ENCODE data around the gene CREB3L1. TPM values are rescaled to one million over a fixed set of nuclear protein-coding genes. Genes with fewer than 3 reads are reported as not detected.

Gene CREB3L1
- total RNA-seq, 1 donor from 2014 or later, result 40.9 TPM

DNA sequence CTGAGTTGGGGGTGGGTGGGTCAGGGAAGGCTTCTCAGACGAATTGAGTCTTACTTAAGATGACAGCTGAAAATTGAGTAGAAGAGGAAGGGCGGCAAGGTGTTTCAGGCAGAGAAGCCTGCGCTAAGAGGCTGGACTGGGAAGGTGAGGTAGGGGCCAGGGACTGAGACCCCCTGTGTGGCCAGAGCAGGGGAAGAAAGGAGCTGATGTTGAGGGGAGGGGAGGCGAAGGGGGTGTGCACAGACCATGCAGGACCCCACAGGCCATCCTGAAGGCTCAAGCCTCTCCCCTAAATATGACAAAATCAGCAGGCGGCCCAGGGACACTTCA is 40.6 kb upstream of the CREB3L1 start:
- Histone ChIP-seq H3K36me3 (no peaks in the 10 kb centered on the region), H3K27ac (replicated peaks) (peak overlapping the region; percentile 96), H3K27me3 (ENCODE audit: low read depth) (no peaks in the 10 kb centered on the region), H3K4me1 (peaks cover 32% of the 10 kb centered on the region), H3K4me3 (peak overlapping the region; percentile 70), H3K9me3 (replicated peaks) (peaks cover 11% of the 10 kb centered on the region)
- TF ChIP-seq, protein P1, sequence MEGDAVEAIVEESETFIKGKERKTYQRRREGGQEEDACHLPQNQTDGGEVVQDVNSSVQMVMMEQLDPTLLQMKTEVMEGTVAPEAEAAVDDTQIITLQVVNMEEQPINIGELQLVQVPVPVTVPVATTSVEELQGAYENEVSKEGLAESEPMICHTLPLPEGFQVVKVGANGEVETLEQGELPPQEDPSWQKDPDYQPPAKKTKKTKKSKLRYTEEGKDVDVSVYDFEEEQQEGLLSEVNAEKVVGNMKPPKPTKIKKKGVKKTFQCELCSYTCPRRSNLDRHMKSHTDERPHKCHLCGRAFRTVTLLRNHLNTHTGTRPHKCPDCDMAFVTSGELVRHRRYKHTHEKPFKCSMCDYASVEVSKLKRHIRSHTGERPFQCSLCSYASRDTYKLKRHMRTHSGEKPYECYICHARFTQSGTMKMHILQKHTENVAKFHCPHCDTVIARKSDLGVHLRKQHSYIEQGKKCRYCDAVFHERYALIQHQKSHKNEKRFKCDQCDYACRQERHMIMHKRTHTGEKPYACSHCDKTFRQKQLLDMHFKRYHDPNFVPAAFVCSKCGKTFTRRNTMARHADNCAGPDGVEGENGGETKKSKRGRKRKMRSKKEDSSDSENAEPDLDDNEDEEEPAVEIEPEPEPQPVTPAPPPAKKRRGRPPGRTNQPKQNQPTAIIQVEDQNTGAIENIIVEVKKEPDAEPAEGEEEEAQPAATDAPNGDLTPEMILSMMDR (IDR thresholded peaks at IDR 0.05; ENCODE audit: borderline replicate concordance), result no peak
- intact Hi-C loops (cut with micrococcal nuclease), result no loop called here
- no peak for DNase-seq

DNA sequence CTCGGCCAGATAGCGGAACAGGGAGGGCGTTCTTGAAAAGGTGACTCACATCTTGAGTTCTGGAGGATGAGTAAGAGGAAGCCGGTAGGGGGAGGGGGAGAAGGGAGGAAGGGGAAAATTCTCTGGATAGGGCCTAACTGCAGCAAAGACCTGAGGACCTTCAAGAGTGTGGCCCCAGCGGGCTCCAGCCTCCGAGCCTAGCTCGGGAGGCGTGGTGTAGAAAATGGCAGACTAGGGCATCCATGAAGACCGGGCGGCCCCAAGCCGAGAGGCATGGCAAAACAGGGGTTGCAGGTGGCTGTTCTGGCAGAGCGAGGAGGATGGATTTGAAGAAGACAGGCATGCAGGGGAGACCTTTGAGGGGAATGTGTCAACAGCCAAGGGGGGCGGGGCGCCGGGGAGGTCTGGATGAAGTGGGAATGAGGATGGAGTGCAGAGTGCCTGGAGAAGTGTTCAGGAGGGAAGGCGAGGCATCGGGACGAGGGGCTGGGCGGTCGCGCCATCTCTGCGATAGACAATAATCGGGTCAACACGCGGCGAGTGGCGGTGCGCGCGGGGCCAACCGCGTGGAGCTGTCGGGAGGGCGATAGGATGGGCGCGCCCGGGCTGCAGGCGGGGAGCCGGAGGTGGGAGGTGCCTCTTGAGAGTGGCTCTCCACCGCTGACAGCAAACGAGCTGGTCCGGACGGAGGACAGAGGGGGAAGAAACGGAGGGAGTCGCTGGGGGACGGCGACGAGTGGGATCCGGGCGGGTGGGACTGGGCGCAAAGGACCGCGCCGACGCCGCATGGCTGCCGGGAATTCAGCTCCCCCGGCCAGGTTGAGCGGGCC is 40.0 kb upstream of the CREB3L1 start:
- Histone ChIP-seq H3K36me3 (no peaks in the 10 kb centered on the region), H3K4me3 (peak overlapping the region; percentile 70), H3K27me3 (ENCODE audit: low read depth) (no peaks in the 10 kb centered on the region), H3K9me3 (replicated peaks) (peaks cover 11% of the 10 kb centered on the region), H3K27ac (replicated peaks) (peak overlapping the region; percentile 96), H3K4me1 (peaks cover 35% of the 10 kb centered on the region)
- intact Hi-C loops (cut with micrococcal nuclease), result no loop called here
- DNase-seq, result peak; percentile 64
- TF ChIP-seq, protein P1 (IDR thresholded peaks at IDR 0.05; ENCODE audit: borderline replicate concordance), result no peak

GRCh38 chr11:46238078-46238966 is 39.1 kb upstream of the CREB3L1 start:
- TF ChIP-seq, protein P1 (IDR thresholded peaks at IDR 0.05; ENCODE audit: borderline replicate concordance), result peak; percentile 39
- DNase-seq, result peak; percentile 71
- peaks cover 7% of the 10 kb centered on the region for H3K9me3 ChIP-seq (replicated peaks)
- peak overlapping the region; percentile 96 for H3K27ac ChIP-seq (replicated peaks)
- H3K27me3 ChIP-seq (ENCODE audit: low read depth), result no peaks in the 10 kb centered on the region
- no peaks in the 10 kb centered on the region for H3K36me3 ChIP-seq
- intact Hi-C loops (cut with micrococcal nuclease), result no loop called here
- peaks cover 43% of the 10 kb centered on the region for H3K4me1 ChIP-seq
- peak overlapping the region; percentile 70 for H3K4me3 ChIP-seq

- TF ChIP-seq, protein P1 (IDR thresholded peaks at IDR 0.05; ENCODE audit: borderline replicate concordance), result peak; percentile 99
- no peaks in the 10 kb centered on the region for H3K27me3 ChIP-seq (ENCODE audit: low read depth)
- DNase-seq, result peak; percentile 87
These were observed 38.3 kb upstream of the CREB3L1 start for GRCh38 chr11:46238967-46239800.

DNA sequence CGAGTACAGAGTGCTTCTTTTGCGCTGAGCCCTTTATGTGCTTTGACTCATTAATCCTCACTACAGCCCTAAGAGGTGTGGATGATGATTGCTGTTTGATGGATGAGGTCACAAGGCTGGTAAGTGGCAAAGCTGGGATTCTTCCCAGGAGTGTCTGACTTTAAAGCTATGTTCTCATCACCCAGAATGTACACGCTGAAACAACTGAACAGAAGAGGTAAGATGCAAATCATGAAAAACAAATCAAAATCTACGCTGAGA is 37.7 kb upstream of the CREB3L1 start:
- H3K27ac ChIP-seq (replicated peaks), result peak overlapping the region; percentile 96

More at GRCh38 chr11:46238967-46239800, 38.3 kb upstream of the CREB3L1 start:
- peak overlapping the region; percentile 96 for H3K27ac ChIP-seq (replicated peaks)
- H3K4me3 ChIP-seq, result peak overlapping the region; percentile 70
- peaks cover 6% of the 10 kb centered on the region for H3K9me3 ChIP-seq (replicated peaks)
- H3K4me1 ChIP-seq, result peaks cover 49% of the 10 kb centered on the region
- intact Hi-C loops (cut with micrococcal nuclease), result no loop called here
- H3K36me3 ChIP-seq, result no peaks in the 10 kb centered on the region

More for the DNA sequence above, 37.7 kb upstream of the CREB3L1 start:
- Histone ChIP-seq H3K4me3 (no peak overlapping the region), H3K4me1 (peaks cover 49% of the 10 kb centered on the region), H3K27me3 (ENCODE audit: low read depth) (no peaks in the 10 kb centered on the region), H3K36me3 (no peaks in the 10 kb centered on the region), H3K9me3 (replicated peaks) (peaks cover 6% of the 10 kb centered on the region)
- no peak for DNase-seq
- intact Hi-C loops (cut with micrococcal nuclease), result loop anchor here (10.0 kb wide), 1 partner anchor 55 kb away; no protein-coding TSS in a partner anchor
- TF ChIP-seq, protein P1 (IDR thresholded peaks at IDR 0.05; ENCODE audit: borderline replicate concordance), result no peak

Measured in left ventricle myocardium inferior (tissue), 1 donor.